Measurements from ENCODE around the gene KIF5C. TPM values are rescaled to one million over a fixed set of nuclear protein-coding genes. Genes with fewer than 3 reads are reported as not detected.
"Not testable (repeated sequence)": the region's sequence is repeated elsewhere in the genome, so short reads cannot be mapped to it uniquely, and the experiment has no call there.

The KIF5C gene
- polyA plus RNA-seq, 3 donors = 4.1 to 5.6 (median 5.3) TPM

DNA sequence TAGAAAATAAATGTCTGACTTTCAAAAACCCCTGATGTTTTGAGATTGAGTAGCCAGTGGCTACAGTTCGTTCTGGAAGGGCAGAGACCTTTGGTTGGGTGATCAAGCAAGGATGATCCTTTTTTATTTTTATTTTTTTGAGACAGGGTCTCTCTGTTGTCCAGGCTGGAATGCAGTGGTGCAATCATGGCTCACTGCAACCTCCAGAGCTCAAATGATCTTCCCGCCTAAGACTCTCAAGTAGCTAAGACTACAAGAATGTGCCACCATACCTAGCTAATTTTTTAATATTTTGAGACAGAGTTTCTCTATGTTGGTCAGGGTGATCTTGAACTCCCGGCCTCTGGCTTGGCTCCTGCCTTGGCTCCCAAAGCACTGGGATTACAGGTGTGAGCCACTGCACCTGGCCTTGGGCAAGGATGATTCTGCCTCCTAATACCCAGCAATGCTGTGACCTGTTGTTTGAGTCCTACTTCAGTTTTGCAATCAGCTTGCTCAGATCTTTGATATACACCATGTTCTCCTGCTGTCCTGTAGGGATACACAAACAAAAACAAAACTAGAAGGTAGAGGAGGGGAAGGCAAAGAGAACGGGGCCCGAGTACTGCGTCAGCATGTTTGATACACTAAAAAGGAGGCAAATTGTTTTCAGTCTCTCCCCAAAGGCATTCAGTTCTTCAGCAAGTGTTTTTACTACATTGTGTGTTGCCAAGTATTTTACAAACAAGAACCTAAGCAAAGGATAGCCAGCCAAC is 104.3 kb downstream of the KIF5C start:
- DNase-seq (ENCODE audit: extremely low read depth in 1 of 11, low read depth in 9 of 11, low spot score in 4 of 11) = no peak

DNA sequence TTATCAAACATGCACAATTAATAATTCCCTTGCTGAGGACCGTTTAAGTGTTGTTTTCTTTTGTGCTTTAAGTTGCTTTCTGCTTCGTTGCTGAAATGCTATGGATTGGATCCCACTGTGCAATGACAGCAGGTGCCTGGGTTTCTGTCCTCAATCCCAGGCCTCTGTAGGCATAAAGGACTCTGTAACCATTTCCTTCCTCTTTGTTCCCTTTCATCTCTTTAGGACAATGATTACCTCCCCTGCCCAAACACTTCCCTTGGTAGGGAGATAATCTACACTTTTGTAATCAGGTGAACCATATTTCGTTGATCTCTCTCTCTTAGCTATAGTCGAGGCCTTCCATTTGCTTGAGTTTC is 104.9 kb downstream of the KIF5C start:
- no peak for DNase-seq (ENCODE audit: extremely low read depth in 1 of 11, low read depth in 9 of 11, low spot score in 4 of 11)

DNA sequence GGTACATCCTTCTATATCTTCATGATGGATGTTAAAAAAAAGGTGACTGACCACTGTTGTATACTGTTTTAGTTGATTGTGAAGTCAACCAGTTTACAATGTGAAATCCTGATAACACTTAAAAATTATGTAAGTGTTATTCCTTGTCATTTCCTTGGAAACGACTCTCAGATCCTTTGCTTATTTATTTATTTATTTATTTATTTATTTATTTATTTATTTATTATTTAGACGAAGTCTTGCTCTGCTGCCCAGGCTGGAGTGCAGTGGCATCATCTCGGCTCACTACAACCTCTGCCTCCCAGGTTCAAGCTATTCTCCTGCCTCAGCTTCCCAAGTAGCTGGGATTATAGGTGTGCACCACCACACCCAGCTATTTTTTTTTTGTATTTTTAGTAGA is 105.5 kb downstream of the KIF5C start:
- DNase-seq (ENCODE audit: extremely low read depth in 1 of 11, low read depth in 9 of 11, low spot score in 4 of 11) = not testable (repeated sequence)

DNA sequence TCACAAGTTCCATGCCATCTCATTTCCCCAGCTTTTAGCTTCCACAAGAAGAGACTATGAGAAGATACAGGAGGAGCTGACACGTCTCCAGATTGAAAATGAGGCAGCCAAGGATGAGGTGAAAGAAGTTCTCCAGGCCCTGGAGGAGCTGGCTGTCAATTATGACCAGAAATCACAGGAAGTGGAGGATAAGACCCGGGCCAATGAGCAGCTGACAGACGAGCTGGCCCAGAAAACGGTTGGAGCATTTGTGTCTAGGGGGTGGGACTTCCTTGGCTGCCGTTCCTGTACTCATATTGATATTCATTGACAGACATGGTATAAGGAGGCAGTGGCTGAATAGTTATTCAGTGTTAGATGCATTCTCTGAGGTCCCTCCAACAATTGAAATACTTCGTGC is 106.3 kb downstream of the KIF5C start:
- no peak for DNase-seq (ENCODE audit: extremely low read depth in 1 of 11, low read depth in 9 of 11, low spot score in 4 of 11)

DNA sequence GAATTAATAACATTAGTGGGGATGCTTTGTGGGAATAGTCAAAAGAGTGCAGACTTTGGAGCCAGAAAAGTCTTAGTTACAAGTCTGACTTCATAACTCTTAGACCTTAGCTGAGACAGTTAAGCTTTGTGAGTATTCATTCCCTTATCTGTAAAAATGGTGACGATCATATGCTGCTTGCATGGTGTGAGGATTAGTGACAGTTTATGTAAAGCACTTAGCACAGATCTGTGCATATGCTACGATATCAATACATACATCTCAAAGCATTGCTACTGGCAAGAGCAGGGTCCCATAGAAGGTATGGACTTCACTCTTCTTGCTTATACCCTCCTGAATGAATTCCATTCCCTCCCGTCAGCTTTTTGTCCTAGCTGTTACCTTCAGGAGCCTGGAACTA is 106.8 kb downstream of the KIF5C start:
- no peak for DNase-seq (ENCODE audit: extremely low read depth in 1 of 11, low read depth in 9 of 11, low spot score in 4 of 11)

DNA sequence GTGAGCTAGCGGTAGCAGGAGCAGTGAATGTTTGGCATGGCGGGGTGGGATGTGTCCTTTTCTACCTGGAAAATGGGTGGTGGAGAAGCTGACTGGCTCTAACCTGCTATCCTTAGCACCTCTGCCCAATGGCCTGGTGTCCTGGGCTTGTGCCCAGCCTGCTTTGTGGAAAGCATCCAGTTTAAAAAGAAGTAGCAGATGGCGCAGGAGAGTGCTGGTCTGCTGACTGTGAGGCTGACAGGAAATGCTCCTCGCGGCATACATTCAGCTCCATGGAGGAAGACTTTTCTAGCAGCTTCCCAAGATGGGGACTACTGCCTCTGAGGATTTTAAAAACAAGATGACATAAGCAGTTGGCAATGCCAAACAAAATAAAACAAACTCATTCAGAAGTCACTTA is 107.3 kb downstream of the KIF5C start:
- no peak for DNase-seq (ENCODE audit: extremely low read depth in 1 of 11, low read depth in 9 of 11, low spot score in 4 of 11)

DNA sequence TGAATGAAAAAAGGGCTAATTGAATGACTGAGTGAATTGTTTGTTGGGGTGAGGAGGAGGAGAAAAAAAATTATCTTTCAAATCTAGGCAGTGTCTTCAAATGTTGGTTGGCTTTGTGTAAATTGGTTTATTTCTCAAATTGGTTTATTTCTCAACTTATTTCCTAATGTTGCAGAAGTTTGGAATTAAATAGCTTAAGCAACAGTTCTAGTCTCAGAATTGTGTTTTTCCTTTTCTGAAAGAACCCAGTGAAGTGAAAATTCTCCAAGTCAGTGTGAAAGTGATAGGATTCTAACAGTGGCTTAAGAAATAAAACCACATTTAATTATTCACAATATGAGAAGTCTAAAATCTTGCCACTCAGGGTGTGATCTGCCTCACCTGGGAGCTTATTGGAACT is 108.9 kb downstream of the KIF5C start:
- DNase-seq (ENCODE audit: extremely low read depth in 1 of 11, low read depth in 9 of 11, low spot score in 4 of 11) = no peak

DNA sequence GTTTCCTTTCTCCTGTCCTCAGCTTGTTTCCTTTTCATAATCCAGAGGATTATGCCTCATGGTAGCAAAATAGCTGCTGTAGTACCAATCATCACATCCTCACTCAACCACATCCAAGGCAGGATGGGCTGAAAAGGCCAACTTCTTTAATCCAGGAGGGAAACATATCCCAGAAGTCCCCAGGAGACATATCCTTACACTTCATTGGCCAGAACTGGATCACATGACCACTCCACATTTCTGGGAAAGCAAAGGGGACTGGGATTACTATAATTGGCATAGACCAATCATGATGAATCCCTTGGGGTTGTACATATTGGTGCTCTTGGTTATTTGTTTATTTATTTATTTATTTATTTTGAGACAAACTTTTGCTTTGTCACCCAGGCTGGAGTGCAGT is 109.4 kb downstream of the KIF5C start:
- no peak for DNase-seq (ENCODE audit: extremely low read depth in 1 of 11, low read depth in 9 of 11, low spot score in 4 of 11)

DNA sequence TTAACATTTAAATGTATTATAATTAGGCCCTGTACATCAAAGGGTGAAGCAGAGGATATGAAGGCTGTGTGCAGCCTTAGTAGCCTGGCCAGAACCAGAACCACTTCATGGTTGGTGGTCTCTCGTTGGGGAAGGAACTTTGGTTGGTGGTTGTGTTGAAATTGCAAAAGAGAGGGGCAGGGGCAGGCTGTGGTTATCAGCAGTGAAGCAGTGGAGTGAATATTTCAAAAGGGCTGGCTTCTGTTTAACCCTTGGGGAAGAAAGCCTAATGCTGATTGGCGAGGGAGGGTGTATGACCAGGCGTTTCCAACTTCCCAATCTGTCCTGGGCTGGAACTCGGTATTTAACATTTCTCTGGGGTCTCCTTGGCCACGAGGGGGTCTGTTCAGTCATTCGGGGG is 112.3 kb downstream of the KIF5C start:
- no peak for DNase-seq (ENCODE audit: extremely low read depth in 1 of 11, low read depth in 9 of 11, low spot score in 4 of 11)

DNA sequence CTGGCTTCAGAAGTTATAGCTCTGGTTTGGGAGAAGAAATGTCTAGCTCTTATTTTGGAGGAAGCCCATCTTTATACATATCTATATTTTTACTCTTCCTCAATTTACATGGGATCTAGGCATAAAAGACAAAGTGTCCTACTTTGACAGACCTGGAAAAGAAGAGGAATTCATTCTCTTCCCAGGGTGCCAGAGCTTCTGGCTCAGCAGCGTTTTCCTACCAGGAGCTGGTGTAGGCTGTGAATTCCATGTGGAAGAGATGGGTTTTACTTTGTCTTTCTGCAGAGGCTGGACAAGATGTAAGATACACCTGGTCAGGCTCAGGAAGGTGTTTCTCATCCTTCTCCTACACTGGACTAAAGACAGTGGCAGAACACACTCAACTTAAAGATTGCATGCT is 113.3 kb downstream of the KIF5C start:
- DNase-seq (ENCODE audit: extremely low read depth in 1 of 11, low read depth in 9 of 11, low spot score in 4 of 11) = no peak

DNA sequence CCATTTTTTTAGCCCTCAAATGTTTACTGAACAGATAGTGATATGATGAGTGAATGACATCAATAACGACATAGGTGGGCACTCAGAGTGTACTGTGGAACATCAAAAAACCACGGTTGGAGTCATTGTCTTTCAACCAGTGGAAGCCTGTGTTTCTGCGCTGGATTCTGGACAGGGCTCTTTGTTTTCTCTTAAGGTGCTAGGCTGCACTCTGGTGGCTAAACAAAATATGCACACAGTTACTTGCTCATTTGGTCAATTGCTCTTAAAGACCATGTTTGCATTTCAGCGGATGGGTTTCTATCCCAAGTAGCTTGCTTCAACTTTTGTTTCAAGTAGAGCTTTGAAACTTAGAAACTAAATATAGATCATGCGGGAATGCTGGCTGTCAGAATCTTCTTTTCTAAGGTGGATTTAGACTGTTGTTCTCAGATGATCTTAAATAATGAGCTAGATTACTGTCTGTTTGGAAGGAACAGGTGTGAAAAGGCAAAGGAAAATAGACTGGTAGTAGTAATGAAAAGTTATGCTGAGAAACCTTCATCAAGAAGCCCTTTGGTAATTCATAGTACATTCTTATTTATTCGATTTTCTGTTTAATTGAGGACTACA is 115.0 kb downstream of the KIF5C start:
- DNase-seq (ENCODE audit: extremely low read depth in 1 of 11, low read depth in 9 of 11, low spot score in 4 of 11) = peak; percentile 60 to 81 (median 70)

DNA sequence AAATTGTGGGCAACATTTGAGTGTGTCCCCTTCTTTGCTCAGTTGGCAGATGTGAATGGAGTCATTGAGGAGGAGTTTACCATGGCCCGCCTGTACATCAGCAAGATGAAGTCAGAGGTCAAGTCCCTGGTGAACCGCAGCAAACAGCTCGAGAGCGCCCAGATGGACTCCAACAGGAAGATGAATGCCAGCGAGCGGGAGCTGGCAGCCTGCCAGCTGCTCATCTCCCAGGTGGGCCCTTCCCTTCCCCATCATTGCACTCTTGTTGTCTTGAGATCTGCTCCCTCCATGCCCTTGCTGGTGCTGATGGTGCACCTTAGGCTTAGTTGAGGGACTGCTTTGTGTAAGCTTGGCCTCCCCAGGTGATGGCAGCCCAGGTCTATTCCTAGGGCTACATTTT is 115.9 kb downstream of the KIF5C start:
- no peak for DNase-seq (ENCODE audit: extremely low read depth in 1 of 11, low read depth in 9 of 11, low spot score in 4 of 11)

DNA sequence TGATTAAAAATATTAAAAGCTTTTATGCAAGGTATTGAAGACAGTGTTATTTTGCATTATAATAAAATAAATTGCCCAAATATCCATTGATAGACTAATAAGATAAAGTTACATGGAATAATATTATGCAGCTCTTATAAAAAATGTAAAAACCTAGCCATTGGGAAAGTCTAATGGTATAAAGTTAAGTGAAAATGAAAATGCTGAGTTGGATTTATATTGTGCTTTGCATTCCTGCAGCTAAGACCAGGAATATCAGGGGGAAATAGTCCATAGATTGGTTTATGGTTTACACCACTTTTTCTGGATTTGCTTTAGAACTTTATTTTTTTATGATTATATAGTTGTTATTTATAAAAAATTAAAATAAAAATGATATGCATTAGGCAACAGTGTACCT is 117.4 kb downstream of the KIF5C start:
- no peak for DNase-seq (ENCODE audit: extremely low read depth in 1 of 11, low read depth in 9 of 11, low spot score in 4 of 11)

DNA sequence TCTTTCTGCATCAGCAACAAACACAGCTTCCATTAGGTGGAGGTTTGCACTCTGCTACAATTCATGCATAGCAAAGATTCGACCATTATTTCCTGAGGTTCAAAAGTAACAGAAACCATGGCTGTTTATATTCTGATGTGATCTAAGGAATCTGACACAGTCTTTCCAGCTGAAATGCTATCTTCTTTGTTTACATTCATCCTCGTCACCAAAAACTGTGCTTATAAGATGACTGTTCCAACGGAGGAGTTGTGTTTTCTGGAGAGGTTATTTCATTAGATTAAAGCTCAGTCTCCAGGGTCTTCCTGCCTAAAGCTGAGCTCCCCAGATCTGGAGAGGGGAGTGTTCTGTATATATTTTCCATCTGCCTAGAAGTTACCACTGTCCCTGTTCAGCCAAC is 118.3 kb downstream of the KIF5C start:
- DNase-seq (ENCODE audit: extremely low read depth in 1 of 11, low read depth in 9 of 11, low spot score in 4 of 11) = no peak

DNA sequence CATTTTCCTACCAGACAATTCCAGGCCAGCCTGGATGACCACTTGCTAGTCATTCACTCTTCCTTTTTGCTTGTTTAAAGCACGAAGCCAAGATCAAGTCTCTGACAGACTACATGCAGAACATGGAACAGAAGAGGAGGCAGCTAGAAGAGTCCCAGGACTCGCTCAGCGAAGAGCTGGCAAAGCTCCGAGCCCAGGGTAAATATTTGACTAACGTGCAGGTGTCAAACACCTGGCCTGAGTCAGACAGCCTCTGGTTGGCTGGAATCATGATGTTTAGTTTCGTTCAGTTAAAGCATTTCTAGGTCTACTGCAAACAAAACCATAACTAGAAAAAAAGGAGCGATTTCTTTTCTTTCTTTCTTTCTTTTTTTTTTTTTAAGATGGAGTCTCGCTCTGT is 119.3 kb downstream of the KIF5C start:
- DNase-seq (ENCODE audit: extremely low read depth in 1 of 11, low read depth in 9 of 11, low spot score in 4 of 11) = no peak

DNA sequence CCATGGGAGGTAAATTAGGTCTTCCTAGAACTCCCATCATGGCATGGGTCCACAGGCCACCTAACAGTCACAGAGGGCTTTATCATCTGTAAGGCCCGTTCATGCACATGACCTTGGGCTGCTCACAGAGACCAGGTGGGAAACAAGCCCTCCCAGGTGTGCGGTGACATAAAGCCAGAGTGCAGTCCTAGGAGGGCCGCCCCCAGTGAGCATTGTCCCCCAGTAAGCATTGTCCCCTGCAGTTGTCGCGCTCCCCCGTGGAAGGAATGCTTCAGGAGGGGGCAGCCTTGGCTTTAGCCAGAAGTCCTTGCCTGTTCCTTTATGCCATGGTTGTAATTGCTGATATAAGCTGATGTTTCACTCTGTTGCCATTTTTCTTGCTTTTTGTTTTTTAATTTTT is 121.8 kb downstream of the KIF5C start:
- no peak for DNase-seq (ENCODE audit: extremely low read depth in 1 of 11, low read depth in 9 of 11, low spot score in 4 of 11)

DNA sequence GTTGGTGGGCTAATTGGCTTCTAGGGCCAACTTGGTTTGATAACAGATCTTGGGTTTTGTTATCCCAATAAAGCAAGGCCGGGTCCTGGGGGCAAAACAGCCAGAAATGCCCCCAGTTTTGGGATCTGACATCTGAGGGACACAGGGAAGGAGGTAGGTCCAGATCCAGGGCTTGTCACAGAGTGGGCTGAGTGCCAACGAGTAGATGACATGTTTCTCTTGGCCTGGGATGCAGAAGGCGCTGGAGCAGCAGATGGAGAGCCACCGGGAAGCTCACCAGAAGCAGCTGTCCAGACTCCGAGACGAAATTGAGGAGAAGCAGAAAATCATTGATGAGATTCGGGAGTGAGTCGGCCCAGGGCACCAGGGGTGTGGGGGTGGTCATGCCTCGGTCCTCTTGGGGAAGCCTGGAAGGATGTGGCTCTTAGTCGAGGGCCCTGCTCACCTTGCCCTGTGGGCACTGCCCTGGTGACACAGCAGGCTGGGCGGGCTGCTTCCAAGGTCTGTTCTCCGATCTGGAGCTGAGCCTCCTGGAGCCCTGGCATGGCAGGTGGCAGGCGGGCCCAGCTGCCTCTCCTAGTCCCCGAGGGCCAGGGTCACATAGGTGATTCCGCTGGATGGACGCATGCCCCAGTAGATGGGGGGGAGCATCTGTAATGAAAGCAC is 123.3 kb downstream of the KIF5C start:
- no peak for DNase-seq (ENCODE audit: extremely low read depth in 1 of 11, low read depth in 9 of 11, low spot score in 4 of 11)

DNA sequence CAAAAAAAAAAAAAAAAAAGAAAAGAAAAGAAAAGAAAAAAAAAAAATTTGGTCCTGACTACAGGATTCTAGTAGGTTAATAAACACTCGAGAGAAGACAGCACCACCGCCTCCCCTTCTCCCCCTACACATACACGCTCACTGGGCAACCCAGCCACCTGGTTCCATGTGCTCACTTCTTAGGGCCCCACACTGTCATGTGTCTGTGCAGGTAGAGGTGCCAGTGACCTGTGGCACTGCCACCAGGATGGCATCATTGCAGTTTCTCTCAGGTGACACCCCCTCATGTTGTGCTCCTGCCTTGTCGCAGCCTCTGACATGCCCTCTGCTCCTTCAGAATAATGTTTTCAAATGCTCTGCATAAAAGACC is 123.8 kb downstream of the KIF5C start:
- DNase-seq (ENCODE audit: extremely low read depth in 1 of 11, low read depth in 9 of 11, low spot score in 4 of 11) = no peak

DNA sequence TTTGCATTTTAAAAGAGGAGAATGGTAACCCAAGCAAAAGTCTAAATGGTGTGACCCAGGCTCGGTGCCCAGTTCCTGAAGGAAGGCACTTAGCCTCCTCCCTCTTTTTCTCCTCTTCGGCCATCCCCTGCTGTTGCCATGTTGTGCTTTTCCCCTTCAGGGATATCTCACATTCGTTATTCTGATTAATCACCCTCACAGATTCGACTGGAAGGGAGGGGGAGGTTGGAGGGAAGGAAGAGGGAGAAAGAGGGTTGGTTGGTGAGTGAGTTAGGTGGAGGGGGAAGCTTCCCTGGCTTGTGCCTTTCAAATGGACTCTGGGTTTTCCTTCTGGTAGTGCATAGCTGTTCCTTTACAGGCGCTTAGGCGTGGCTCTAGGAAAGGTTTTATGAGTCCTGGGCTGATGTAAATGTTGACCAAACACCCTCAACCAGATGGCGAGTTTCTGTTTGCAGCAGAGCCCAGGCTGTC is 124.5 kb downstream of the KIF5C start:
- DNase-seq (ENCODE audit: extremely low read depth in 1 of 11, low read depth in 9 of 11, low spot score in 4 of 11) = no peak

DNA sequence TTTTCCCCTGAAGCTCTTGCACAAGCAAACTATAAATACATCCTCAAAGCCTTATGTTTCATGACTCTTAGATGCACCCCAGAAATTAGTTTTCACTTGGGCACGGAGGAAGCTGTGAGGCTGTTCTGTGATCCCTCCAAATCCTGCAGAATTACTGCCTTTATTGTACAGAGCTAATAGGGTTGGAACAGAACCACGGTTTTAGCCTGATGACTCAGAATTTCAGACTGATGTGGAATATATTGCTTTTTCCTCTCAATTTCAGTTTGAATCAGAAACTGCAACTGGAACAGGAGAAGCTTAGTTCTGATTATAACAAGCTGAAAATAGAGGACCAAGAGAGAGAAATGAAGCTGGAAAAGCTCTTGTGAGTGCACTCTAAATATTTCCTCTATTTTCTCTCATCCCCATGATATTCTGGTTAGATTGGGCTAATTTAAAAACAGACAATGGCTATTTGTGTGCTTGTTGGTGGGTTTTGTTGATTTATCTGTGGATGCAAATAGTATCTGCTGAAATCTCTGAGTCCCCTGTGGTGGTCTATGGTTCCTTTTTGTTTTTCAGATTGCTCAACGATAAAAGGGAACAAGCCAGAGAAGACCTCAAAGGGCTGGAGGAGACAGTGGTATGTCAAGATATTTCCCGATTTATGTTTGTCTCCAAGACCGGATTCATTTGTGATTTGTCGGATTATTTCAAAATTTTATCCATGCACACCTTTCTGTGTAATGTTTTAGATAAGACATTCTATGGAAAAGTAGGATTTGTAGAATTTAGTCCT is 125.3 kb downstream of the KIF5C start:
- no peak for DNase-seq (ENCODE audit: extremely low read depth in 1 of 11, low read depth in 9 of 11, low spot score in 4 of 11)
